Gastroesophageal sphincter (tissue), 4 donors: Measurements from ENCODE around the gene SAMD4A. TPM values are rescaled to one million over a fixed set of nuclear protein-coding genes. Genes with fewer than 3 reads are reported as not detected.
A peak's percentile ranks its signal among the peaks of the same experiment; 100 is the strongest.

ENCODE experiments used
- ATAC-seq: fragments of 150-250 bp; one replicate; pipeline ENCODE4 v1.9.1; 2016; ENCODE audit warnings: mild to moderate bottlenecking, moderate library complexity
- H3K27ac ChIP-seq, 4 donors: fragments of 200-600 bp; sonication (generic) in 3 of 4; 1 replicate in 3 of 4; 2 replicates in 1 of 4; pipeline ENCODE4 v1.5.1; 2016 to 2019
- H3K27me3 ChIP-seq: fragments of 200-600 bp; sonication (generic); one replicate; pipeline ENCODE4 v1.5.1; 2019
- H3K36me3 ChIP-seq, 2 donors: fragments of 200-600 bp; sonication (generic); one replicate each; pipeline ENCODE4 v1.5.1; 2019; ENCODE audit warnings: control low read depth in 1 of 2
- H3K4me1 ChIP-seq, 3 donors: fragments of 200-600 bp; sonication (generic); 1 replicate in 2 of 3; 2 replicates in 1 of 3; pipeline ENCODE4 v1.5.1; 2016 to 2019; ENCODE audit warnings: control low read depth in 2 of 3
- H3K4me3 ChIP-seq, 2 donors: fragments of 200-600 bp; sonication (generic); one replicate each; pipeline ENCODE4 v1.5.1; 2019; ENCODE audit warnings: mild to moderate bottlenecking in 1 of 2, moderate library complexity in 1 of 2
- H3K9me3 ChIP-seq, 3 donors: fragments of 200-600 bp; sonication (generic); one replicate each; pipeline ENCODE4 v1.5.1; 2017 to 2019; ENCODE audit warnings: control low read depth in 2 of 3
- EP300 ChIP-seq: sonication (generic); formaldehyde crosslinking; IDR thresholded peaks from one replicate; pipeline ENCODE4 v1.6.1; 2017; ENCODE audit warnings: antibody characterized with exemption, mild to moderate bottlenecking
- POLR2A ChIP-seq, 2 donors: fragments of 450-650 bp; IDR thresholded peaks; one replicate each; pipeline ENCODE4 v1.6.1; 2017; ENCODE audit warnings: antibody characterized with exemption in 2 of 2, mild to moderate bottlenecking in 2 of 2, moderate library complexity in 1 of 2
- POLR2AphosphoS5 ChIP-seq: sonication (generic); formaldehyde crosslinking; IDR thresholded peaks from one replicate; pipeline ENCODE4 v1.6.1; 2017; ENCODE audit warnings: antibody characterized with exemption
- WGBS, 2 donors: methylation state at CpG; one replicate each; pipeline ENCODE4 v1.1.5; 2018; ENCODE audit warnings: low coverage in 1 of 2; 5-methylcytosine and 5-hydroxymethylcytosine counted together
- total RNA-seq, 4 donors: library from RNA; depleted of rRNA; stranded (reverse); fragments of >200 nt; gene quantifications; one replicate each; pipeline ENCODE4 v1.1.0, GENCODE V29; 2016
- TF ChIP-seq, protein P1 (sequence below), 4 experiments: fragments of 200-600 bp in 2 of 4; fragments of 450-650 bp in 2 of 4; sonication (generic) in 1 of 4; IDR thresholded peaks; one replicate each; pipeline ENCODE4 v1.5.1; 2017 to 2019; ENCODE audit warnings: antibody characterized with exemption in 4 of 4, mild to moderate bottlenecking in 2 of 4, moderate library complexity in 2 of 4

The SAMD4A gene
- total RNA-seq, 4 donors from 2014 or later, result 65.2 to 163 (median 89.7) TPM

DNA sequence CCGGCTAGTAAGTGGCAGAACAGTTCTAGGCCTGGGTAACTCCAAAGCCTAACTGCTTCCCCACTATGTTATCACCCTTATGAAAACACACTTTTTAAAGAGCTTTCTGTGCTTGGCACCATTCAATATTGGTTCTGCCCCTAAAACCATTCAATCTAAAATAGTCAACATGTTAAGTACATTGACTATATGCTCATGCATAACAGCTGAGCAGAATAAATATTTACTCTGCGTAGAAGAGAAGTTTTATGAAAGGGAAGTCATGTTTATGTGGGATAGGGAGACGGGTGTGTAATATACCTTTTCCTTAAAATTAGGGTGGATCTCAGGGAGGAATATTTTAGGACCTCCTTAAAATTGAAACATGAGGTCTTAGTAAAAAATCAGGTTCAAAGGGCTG lies 80.5 kb downstream of the SAMD4A start:
- Histone ChIP-seq H3K4me3 (no peak overlapping the region), H3K27ac (peak overlapping the region in 2 of 4 donors; percentile 70 to 90), H3K27me3 (no peaks in the 10 kb centered on the region), H3K9me3 (no peaks in the 10 kb centered on the region), H3K36me3 (no peaks in the 10 kb centered on the region), H3K4me1 (peaks cover 15 to 75% (median 24%) of the 10 kb centered on the region in 3 donors)
- TF ChIP-seq POLR2AphosphoS5, result no peak
- TF ChIP-seq, protein P1, sequence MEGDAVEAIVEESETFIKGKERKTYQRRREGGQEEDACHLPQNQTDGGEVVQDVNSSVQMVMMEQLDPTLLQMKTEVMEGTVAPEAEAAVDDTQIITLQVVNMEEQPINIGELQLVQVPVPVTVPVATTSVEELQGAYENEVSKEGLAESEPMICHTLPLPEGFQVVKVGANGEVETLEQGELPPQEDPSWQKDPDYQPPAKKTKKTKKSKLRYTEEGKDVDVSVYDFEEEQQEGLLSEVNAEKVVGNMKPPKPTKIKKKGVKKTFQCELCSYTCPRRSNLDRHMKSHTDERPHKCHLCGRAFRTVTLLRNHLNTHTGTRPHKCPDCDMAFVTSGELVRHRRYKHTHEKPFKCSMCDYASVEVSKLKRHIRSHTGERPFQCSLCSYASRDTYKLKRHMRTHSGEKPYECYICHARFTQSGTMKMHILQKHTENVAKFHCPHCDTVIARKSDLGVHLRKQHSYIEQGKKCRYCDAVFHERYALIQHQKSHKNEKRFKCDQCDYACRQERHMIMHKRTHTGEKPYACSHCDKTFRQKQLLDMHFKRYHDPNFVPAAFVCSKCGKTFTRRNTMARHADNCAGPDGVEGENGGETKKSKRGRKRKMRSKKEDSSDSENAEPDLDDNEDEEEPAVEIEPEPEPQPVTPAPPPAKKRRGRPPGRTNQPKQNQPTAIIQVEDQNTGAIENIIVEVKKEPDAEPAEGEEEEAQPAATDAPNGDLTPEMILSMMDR (IDR thresholded peaks at IDR 0.05), result no peak
- no peak for TF ChIP-seq POLR2A (IDR thresholded peaks at IDR 0.05)
- no peak for TF ChIP-seq EP300
- no peak for ATAC-seq
- 90 to 95% methylated on average over 3 of the region's 3 CpGs for WGBS, 2 donors

DNA sequence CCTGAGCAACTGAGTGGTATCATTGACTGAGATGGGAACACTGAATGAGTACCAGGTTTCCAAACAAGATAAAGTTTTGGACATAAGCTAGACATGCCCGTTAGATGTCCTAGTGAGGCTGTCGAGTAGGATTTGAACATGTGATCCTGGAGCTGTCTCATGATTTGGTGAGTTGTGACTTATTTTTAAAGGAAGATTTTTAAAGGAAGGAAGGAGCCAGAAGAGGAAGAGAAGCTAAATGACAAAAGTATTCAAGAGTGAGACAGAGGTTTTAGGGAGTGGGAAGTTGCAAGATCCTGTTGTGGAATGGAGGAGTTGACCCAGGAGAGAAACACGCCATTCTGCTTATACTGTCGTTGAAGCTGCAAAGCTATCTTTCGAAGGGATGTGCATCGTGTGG lies 82.1 kb downstream of the SAMD4A start:
- 82 to 97% methylated on average over 6 of the region's 6 CpGs for WGBS, 2 donors
- H3K9me3 ChIP-seq, result no peaks in the 10 kb centered on the region
- H3K4me3 ChIP-seq, result no peak overlapping the region
- TF ChIP-seq POLR2AphosphoS5, result no peak
- TF ChIP-seq, protein P1 (IDR thresholded peaks at IDR 0.05), result no peak
- TF ChIP-seq EP300, result no peak
- no peak for TF ChIP-seq POLR2A (IDR thresholded peaks at IDR 0.05)
- H3K27ac ChIP-seq, result peak overlapping the region in 3 of 4 donors; percentile 85 to 92 (median 90)
- peaks cover 19 to 75% (median 30%) of the 10 kb centered on the region in 3 donors for H3K4me1 ChIP-seq
- ATAC-seq, result no peak
- no peaks in the 10 kb centered on the region for H3K27me3 ChIP-seq
- no peaks in the 10 kb centered on the region for H3K36me3 ChIP-seq

DNA sequence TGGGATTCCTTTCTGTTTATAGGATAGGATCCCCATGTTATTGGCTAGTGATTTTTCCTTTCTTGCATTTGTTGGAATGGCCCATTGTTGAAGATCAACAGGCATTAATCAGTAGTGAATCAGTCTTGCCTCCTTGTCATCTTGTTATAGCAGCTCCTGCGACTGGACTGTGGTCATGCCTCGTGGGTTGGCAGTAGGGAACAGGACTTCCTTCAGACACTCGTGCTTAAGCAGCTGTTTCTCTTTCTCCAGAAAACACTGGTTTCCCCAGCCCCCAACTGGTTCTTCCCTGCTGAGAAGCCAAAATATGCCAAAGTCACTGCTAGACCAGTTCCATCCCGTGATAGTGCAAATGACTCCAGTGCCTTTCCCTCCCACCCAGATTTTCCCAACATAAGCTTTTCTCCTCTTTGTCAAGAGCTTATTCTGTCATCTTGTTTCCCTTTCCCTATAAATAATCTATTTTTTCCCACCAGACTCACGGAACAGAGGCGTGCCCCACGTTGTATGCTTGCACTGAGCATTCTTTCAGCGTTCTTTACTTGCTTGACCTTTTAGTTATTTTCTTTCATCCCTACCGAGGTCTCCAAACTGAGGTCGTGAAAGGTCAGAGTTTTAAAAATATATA lies 83.5 kb downstream of the SAMD4A start:
- H3K4me3 ChIP-seq, result no peak overlapping the region
- H3K9me3 ChIP-seq, result no peaks in the 10 kb centered on the region
- H3K27ac ChIP-seq, result peak overlapping the region; percentile 85 to 100 (median 91)
- H3K36me3 ChIP-seq, result no peaks in the 10 kb centered on the region
- H3K27me3 ChIP-seq, result no peaks in the 10 kb centered on the region
- ATAC-seq, result peak; percentile 46
- TF ChIP-seq POLR2AphosphoS5 (peak; percentile 34), EP300 (no peak), POLR2A (IDR thresholded peaks at IDR 0.05) (no peak)
- TF ChIP-seq, protein P1 (IDR thresholded peaks at IDR 0.05), result no peak
- 13 to 24% methylated on average over 9 to 10 of the region's 10 CpGs for WGBS, 2 donors
- peaks cover 19 to 82% (median 38%) of the 10 kb centered on the region in 3 donors for H3K4me1 ChIP-seq

DNA sequence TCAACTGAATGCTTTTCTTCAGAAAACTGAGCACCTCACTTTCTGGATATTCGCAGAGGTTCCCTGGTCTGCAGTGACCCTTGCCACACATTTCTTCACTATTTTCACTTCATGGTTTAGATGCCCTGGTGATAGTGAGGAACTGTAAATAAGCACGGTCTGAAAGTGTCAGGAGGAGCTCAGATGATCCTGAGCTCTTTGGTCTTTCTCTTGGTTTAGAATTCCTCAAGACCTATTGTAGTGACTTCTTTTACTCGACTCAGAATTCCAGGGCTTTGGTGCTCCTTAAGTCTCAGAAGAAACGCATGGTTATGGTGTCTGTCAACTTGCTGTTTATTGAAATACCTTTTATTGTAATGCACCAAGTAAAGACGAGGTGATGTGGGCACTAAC lies 84.0 kb downstream of the SAMD4A start:
- TF ChIP-seq POLR2A (IDR thresholded peaks at IDR 0.05), result no peak
- TF ChIP-seq EP300, result no peak
- TF ChIP-seq, protein P1 (IDR thresholded peaks at IDR 0.05), result no peak
- TF ChIP-seq POLR2AphosphoS5, result no peak
- no peak for ATAC-seq
- Histone ChIP-seq H3K4me3 (no peak overlapping the region), H3K36me3 (no peaks in the 10 kb centered on the region), H3K27me3 (no peaks in the 10 kb centered on the region), H3K27ac (peak overlapping the region; percentile 85 to 100 (median 91)), H3K9me3 (no peaks in the 10 kb centered on the region), H3K4me1 (peaks cover 19 to 80% (median 38%) of the 10 kb centered on the region in 3 donors)
- WGBS, 2 donors, result 59 to 63% methylated on average over 3 to 5 of the region's 5 CpGs

DNA sequence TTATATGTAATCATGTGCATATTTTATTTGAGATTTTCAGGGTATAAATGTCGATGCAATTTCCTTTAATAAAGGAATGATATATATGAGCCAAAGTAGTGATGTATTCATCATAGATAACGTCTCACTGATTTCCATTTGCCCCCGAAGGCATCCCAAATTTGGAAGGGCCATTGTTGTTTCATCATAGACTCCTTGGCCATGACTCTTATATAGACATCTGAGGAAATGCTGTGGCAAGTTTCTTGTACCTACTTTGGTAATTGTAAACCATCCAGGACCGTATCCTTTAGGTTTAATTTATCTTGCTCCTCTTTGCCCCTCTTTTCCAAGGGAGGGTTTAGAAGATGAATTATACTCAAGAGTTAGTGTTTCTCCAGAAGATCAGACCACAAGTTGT lies 84.7 kb downstream of the SAMD4A start:
- Histone ChIP-seq H3K4me3 (peak overlapping the region in 1 of 2 donors; percentile 12), H3K36me3 (no peaks in the 10 kb centered on the region), H3K4me1 (peaks cover 19 to 73% (median 34%) of the 10 kb centered on the region in 3 donors), H3K27ac (peak overlapping the region; percentile 85 to 100 (median 91)), H3K9me3 (no peaks in the 10 kb centered on the region), H3K27me3 (no peaks in the 10 kb centered on the region)
- TF ChIP-seq, protein P1 (IDR thresholded peaks at IDR 0.05), result no peak
- no peak for TF ChIP-seq POLR2A (IDR thresholded peaks at IDR 0.05)
- TF ChIP-seq EP300, result no peak
- no peak for TF ChIP-seq POLR2AphosphoS5
- ATAC-seq, result no peak
- WGBS, 2 donors, result 50 to 55% methylated on average over 3 to 4 of the region's 4 CpGs
